ENCODE measurements around the gene UGT1A1.

The UGT1A1 gene

GRCh38 chr2:233760043-233760442 is at the start of gene UGT1A1:
TSS of gene UGT1A1 (plus strand) at chr2:233760270. CDS start at chr2:233760288, 18 bp downstream.
- no peak for DNase-seq (ENCODE audit: low read depth)
- TF ChIP-seq MAX (IDR thresholded peaks at IDR 0.05; ENCODE audit: low read depth, low read length) = no peak
- TF ChIP-seq CTCF (IDR thresholded peaks at IDR 0.05; ENCODE audit: low read depth, low read length) = no peak
- no peak for TF ChIP-seq POLR2A (IDR thresholded peaks at IDR 0.05; ENCODE audit: extremely low read depth, insufficient read length)
- TF ChIP-seq MYC (IDR thresholded peaks at IDR 0.05; ENCODE audit: low read depth, low read length) = no peak
- H3K4me3 ChIP-seq (ENCODE audit: low read depth, low read length) = no peak within 1 kb of the TSS

GRCh38 chr2:233711312-233712008 is 48.6 kb upstream of the UGT1A1 start:
- peak; percentile 71 for DNase-seq (ENCODE audit: low read depth)
- TF ChIP-seq MYC (IDR thresholded peaks at IDR 0.05; ENCODE audit: low read depth, low read length) (no peak), CTCF (IDR thresholded peaks at IDR 0.05; ENCODE audit: low read depth, low read length) (peak; percentile 93), POLR2A (IDR thresholded peaks at IDR 0.05; ENCODE audit: extremely low read depth, insufficient read length) (no peak), MAX (IDR thresholded peaks at IDR 0.05; ENCODE audit: low read depth, low read length) (no peak)
- no peak overlapping the region for H3K4me3 ChIP-seq (ENCODE audit: low read depth, low read length)

GRCh38 chr2:233712611-233713261 is 47.3 kb upstream of the UGT1A1 start, which contains the start of gene UGT1A5:
TSS of gene UGT1A5 (plus strand) at chr2:233712907. CDS start at chr2:233712992, 85 bp downstream.
- no peak for TF ChIP-seq MYC (IDR thresholded peaks at IDR 0.05; ENCODE audit: low read depth, low read length)
- no peak for TF ChIP-seq CTCF (IDR thresholded peaks at IDR 0.05; ENCODE audit: low read depth, low read length)
- no peak for TF ChIP-seq MAX (IDR thresholded peaks at IDR 0.05; ENCODE audit: low read depth, low read length)
- no peak for TF ChIP-seq POLR2A (IDR thresholded peaks at IDR 0.05; ENCODE audit: extremely low read depth, insufficient read length)
- DNase-seq (ENCODE audit: low read depth) = no peak

GRCh38 chr2:233713262-233713615 is 46.8 kb upstream of the UGT1A1 start:
- DNase-seq (ENCODE audit: low read depth) = no peak
- TF ChIP-seq MYC (IDR thresholded peaks at IDR 0.05; ENCODE audit: low read depth, low read length) = no peak
- no peak for TF ChIP-seq CTCF (IDR thresholded peaks at IDR 0.05; ENCODE audit: low read depth, low read length)
- TF ChIP-seq MAX (IDR thresholded peaks at IDR 0.05; ENCODE audit: low read depth, low read length) = no peak
- TF ChIP-seq POLR2A (IDR thresholded peaks at IDR 0.05; ENCODE audit: extremely low read depth, insufficient read length) = no peak
- no peak overlapping the region for H3K4me3 ChIP-seq (ENCODE audit: low read depth, low read length)

More at GRCh38 chr2:233712611-233713261, 47.3 kb upstream of the UGT1A1 start, which contains the start of gene UGT1A5:
- H3K4me3 ChIP-seq (ENCODE audit: low read depth, low read length) = no peak within 1 kb of the TSS

GRCh38 chr2:233714121-233714520 is 45.9 kb upstream of the UGT1A1 start:
- TF ChIP-seq CTCF (IDR thresholded peaks at IDR 0.05; ENCODE audit: low read depth, low read length) = no peak
- TF ChIP-seq POLR2A (IDR thresholded peaks at IDR 0.05; ENCODE audit: extremely low read depth, insufficient read length) = no peak
- TF ChIP-seq MAX (IDR thresholded peaks at IDR 0.05; ENCODE audit: low read depth, low read length) = no peak
- TF ChIP-seq MYC (IDR thresholded peaks at IDR 0.05; ENCODE audit: low read depth, low read length) = no peak
- DNase-seq (ENCODE audit: low read depth) = peak; percentile 12
- no peak overlapping the region for H3K4me3 ChIP-seq (ENCODE audit: low read depth, low read length)

Measured in NB4 (cell line).